SU-DHL-6 (cell line): ENCODE results near the gene DPP6.

ENCODE experiments used
- CTCF ChIP-seq: fragments of 200-600 bp; sonication (generic); IDR thresholded peaks from one replicate; pipeline ENCODE4 v1.5.1; 2017; ENCODE audit warnings: antibody characterized with exemption, mild to moderate bottlenecking, low read length, moderate library complexity; ENCODE audit not compliant: insufficient read depth, poor library complexity, severe bottlenecking
- EZH2phosphoT487 ChIP-seq: fragments of 200-600 bp; sonication (generic), shearing (Covaris generic); conservative IDR thresholded peaks from 2 replicates; pipeline ENCODE4 v1.6.1; 2018; ENCODE audit warnings: mild to moderate bottlenecking, antibody characterized with exemption, low read length, moderate library complexity, mixed read lengths

- no peak for TF ChIP-seq CTCF
- TF ChIP-seq EZH2phosphoT487, result no peak
Measured at GRCh38 chr7:154769527-154769926, 717.3 kb downstream of the DPP6 start.
